ENCODE results near the gene JADE3. TPM values are rescaled to one million over a fixed set of nuclear protein-coding genes. Genes with fewer than 3 reads are reported as not detected.

The JADE3 gene
- total RNA-seq, 1 experiment from 2014 or later = 20.2 TPM

DNA sequence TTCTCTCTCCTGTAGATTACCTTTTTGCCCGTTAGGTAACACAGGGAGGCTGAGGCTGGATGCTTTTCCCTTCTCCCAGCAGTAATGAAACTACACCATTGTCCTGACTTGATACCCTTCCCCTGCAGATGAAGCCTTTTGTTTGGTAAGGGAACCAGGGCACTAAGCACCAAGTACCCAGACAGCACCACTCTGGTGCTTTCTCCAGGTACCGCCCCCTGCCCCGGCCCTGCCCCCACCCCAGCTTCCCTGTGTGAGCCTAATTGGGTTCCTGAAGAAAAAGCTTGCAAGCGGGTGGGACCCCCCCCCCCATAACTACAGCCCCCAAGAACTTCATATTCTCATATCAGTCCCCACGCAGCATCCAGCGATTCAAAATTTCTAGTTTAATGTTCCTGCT, 79.8 kb downstream of the JADE3 start:
- Histone ChIP-seq H2BK20ac (ENCODE audit: low read depth, low read length, poor library complexity, severe bottlenecking) (no peak overlapping the region), H3K79me1 (ENCODE audit: insufficient read depth, low read depth, low read length, poor library complexity, severe bottlenecking) (no peaks in the 10 kb centered on the region), H3K4me2 (ENCODE audit: insufficient read depth, insufficient read length, low read length) (peak overlapping the region; percentile 11), H3K23me2 (ENCODE audit: insufficient read length, low read depth, low read length, poor library complexity, severe bottlenecking) (no peaks in the 10 kb centered on the region), H3K18ac (ENCODE audit: insufficient read length, low read depth, low read length) (no peak overlapping the region), H3K79me2 (ENCODE audit: insufficient read depth, low read length) (no peaks in the 10 kb centered on the region), H3K9ac (ENCODE audit: extremely low read depth, insufficient read length, low read length) (no peak overlapping the region), H2BK5ac (ENCODE audit: insufficient read length, low read length) (no peak overlapping the region), H2AK5ac (ENCODE audit: insufficient read length, low read length) (no peak overlapping the region), H3K27me3 (ENCODE audit: insufficient read depth, low read length) (no peaks in the 10 kb centered on the region), H4K5ac (ENCODE audit: insufficient read length, low read depth, low read length) (no peak overlapping the region), H3K4ac (ENCODE audit: low read depth, low read length) (no peak overlapping the region), H4K91ac (ENCODE audit: insufficient read length, low read depth, low read length) (no peak overlapping the region), H3T11ph (ENCODE audit: low read length) (no peak overlapping the region), H3K23ac (ENCODE audit: insufficient read length, low read depth, low read length) (no peak overlapping the region), H4K8ac (replicated peaks; ENCODE audit: insufficient read length, low read depth, low read length) (no peak overlapping the region), H2BK120ac (ENCODE audit: low read depth, low read length, poor library complexity, severe bottlenecking) (no peak overlapping the region), H2BK12ac (ENCODE audit: insufficient read length, low read depth, low read length) (no peak overlapping the region), H2BK15ac (ENCODE audit: low read depth, low read length) (no peak overlapping the region), H3K56ac (ENCODE audit: insufficient read length, low read depth, low read length) (no peak overlapping the region), H3K9me3 (ENCODE audit: control insufficient read depth, low read depth, low read length) (peaks cover 17% of the 10 kb centered on the region), H3K27ac (ENCODE audit: insufficient read length, low read depth, low read length) (no peak overlapping the region), H2AFZ (ENCODE audit: low read length) (no peak overlapping the region), H3K4me1 (ENCODE audit: insufficient read depth, low read length) (peaks cover 5% of the 10 kb centered on the region), H4K20me1 (ENCODE audit: control insufficient read depth, insufficient read depth, insufficient read length) (no peaks in the 10 kb centered on the region), H3K14ac (ENCODE audit: insufficient read depth, low read length) (no peak overlapping the region)
- no CpG with 5 or more reads among the region's 6 CpGs for WGBS (ENCODE audit: extremely low coverage, insufficient read length, low lambda C conversion rate)
- DNase-seq = no peak
- Mint-ChIP-seq H3K27me3 (ENCODE audit: low read depth) (peaks cover 1% of the 10 kb centered on the region; the same call in 1 of the 2 replicates), H3K36me3 (ENCODE audit: insufficient read depth in 1 of 3, low read depth in 3 of 3) (peaks cover 23 to 32% (median 31%) of the 10 kb centered on the region in 3 experiments), H3K4me1 (peaks cover 16 to 24% of the 10 kb centered on the region in 2 experiments), H3K4me3 (peak overlapping the region in 1 of 2 experiments; percentile 25; a peak in 2 of 5 replicates), H3K27ac (peak overlapping the region in 2 of 3 experiments; percentile 56 to 84; a peak in 2 of 7 replicates), H3K9me3 (peaks cover 64 to 65% of the 10 kb centered on the region in 2 experiments)
- TF ChIP-seq, protein P1, sequence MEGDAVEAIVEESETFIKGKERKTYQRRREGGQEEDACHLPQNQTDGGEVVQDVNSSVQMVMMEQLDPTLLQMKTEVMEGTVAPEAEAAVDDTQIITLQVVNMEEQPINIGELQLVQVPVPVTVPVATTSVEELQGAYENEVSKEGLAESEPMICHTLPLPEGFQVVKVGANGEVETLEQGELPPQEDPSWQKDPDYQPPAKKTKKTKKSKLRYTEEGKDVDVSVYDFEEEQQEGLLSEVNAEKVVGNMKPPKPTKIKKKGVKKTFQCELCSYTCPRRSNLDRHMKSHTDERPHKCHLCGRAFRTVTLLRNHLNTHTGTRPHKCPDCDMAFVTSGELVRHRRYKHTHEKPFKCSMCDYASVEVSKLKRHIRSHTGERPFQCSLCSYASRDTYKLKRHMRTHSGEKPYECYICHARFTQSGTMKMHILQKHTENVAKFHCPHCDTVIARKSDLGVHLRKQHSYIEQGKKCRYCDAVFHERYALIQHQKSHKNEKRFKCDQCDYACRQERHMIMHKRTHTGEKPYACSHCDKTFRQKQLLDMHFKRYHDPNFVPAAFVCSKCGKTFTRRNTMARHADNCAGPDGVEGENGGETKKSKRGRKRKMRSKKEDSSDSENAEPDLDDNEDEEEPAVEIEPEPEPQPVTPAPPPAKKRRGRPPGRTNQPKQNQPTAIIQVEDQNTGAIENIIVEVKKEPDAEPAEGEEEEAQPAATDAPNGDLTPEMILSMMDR (conservative IDR thresholded peaks at IDR 0.05) = no peak

Measured in H9 (cell line).